CD8-positive, alpha-beta memory T cell (primary cell): ENCODE measurements around the gene MMEL1. TPM values are rescaled to one million over a fixed set of nuclear protein-coding genes. Genes with fewer than 3 reads are reported as not detected.
A peak's percentile ranks its signal among the peaks of the same experiment; 100 is the strongest.

Experiments used
- CTCF ChIA-PET: fragments of 350-600 bp; sonication (Branson Sonifier 250); formaldehyde crosslinking; loops from one replicate; lab custom pipeline; 2021; ENCODE audit warnings: antibody characterized with exemption; lab: Charles Lee
- POLR2A ChIA-PET: fragments of 350-600 bp; sonication (Branson Sonifier 250); formaldehyde crosslinking; loops from one replicate; lab custom pipeline; 2021; ENCODE audit warnings: antibody characterized with exemption; lab: Charles Lee
- DNase-seq, 5 donors: peaks; one replicate each; pipeline versions ENCODE4 v3.0.0 to v3.0.0-alpha.2; 2020 to 2022; ENCODE audit warnings: mixed read lengths in 1 of 5
- H3K27ac ChIP-seq: one replicate; pipeline ENCODE4 v1.7.0; 2013; ENCODE audit warnings: low read depth, mild to moderate bottlenecking, low read length, moderate library complexity
- H3K27me3 ChIP-seq: 2 replicates; pipeline ENCODE4 v1.7.0; 2013; ENCODE audit warnings: low read length, mild to moderate bottlenecking; ENCODE audit not compliant: insufficient read depth, poor library complexity, severe bottlenecking
- H3K36me3 ChIP-seq: 2 replicates; pipeline ENCODE4 v1.7.0; 2013; ENCODE audit warnings: mild to moderate bottlenecking, low read length, moderate library complexity; ENCODE audit not compliant: insufficient read depth
- H3K4me1 ChIP-seq: 2 replicates; pipeline ENCODE4 v1.7.0; 2013; ENCODE audit warnings: mild to moderate bottlenecking, low read length, moderate library complexity; ENCODE audit not compliant: insufficient read depth
- H3K4me3 ChIP-seq: 2 replicates; pipeline ENCODE4 v1.7.0; 2013; ENCODE audit warnings: mild to moderate bottlenecking, low read length
- H3K9me3 ChIP-seq: 2 replicates; pipeline ENCODE4 v1.7.0; 2013; ENCODE audit warnings: mild to moderate bottlenecking, low read length
- H3K27ac Mint-ChIP-seq, 8 donors: one replicate each; pipeline ENCODE4 v1.8.0; 2020 to 2021; ENCODE audit warnings: mixed read lengths in 8 of 8, mild to moderate bottlenecking in 6 of 8, inconsistent platforms in 3 of 8, moderate library complexity in 3 of 8
- H3K27me3 Mint-ChIP-seq, 2 donors: one replicate each; pipeline ENCODE4 v1.8.0; 2020 to 2021; ENCODE audit warnings: mixed read lengths in 2 of 2, mild to moderate bottlenecking in 1 of 2, moderate library complexity in 1 of 2
- H3K36me3 Mint-ChIP-seq, 3 donors: one replicate each; pipeline ENCODE4 v1.8.0; 2020 to 2021; ENCODE audit warnings: mixed read lengths in 3 of 3, inconsistent platforms in 1 of 3, mild to moderate bottlenecking in 1 of 3
- H3K4me1 Mint-ChIP-seq, 3 donors: one replicate each; pipeline ENCODE4 v1.8.0; 2020 to 2021; ENCODE audit warnings: mixed read lengths in 3 of 3, inconsistent platforms in 1 of 3, mild to moderate bottlenecking in 1 of 3
- H3K4me3 Mint-ChIP-seq, 7 donors: one replicate each; pipeline ENCODE4 v1.8.0; 2020 to 2021; ENCODE audit warnings: mixed read lengths in 7 of 7, mild to moderate bottlenecking in 6 of 7, moderate library complexity in 4 of 7, inconsistent platforms in 2 of 7
- H3K9me3 Mint-ChIP-seq, 5 donors: one replicate each; pipeline ENCODE4 v1.8.0; 2020 to 2022; ENCODE audit warnings: mixed read lengths in 5 of 5, mild to moderate bottlenecking in 3 of 5, moderate library complexity in 2 of 5, inconsistent platforms in 1 of 5
- polyA plus RNA-seq: library from polyadenylated mRNA; unstranded; fragments of 300-500 nt; fragmentation: Illumina TruSeq; gene quantifications from one replicate; pipeline ENCODE4 v1.2.3, GENCODE V29; 2021
- total RNA-seq, 2 experiments: library from RNA; stranded (reverse); gene quantifications; one replicate each; pipeline ENCODE4 v1.2.3, GENCODE V29; 2021

Gene MMEL1
- total and polyA plus RNA-seq, 3 experiments from 2014 or later: 0.44 to 6.8 TPM; not detected in 1

DNA sequence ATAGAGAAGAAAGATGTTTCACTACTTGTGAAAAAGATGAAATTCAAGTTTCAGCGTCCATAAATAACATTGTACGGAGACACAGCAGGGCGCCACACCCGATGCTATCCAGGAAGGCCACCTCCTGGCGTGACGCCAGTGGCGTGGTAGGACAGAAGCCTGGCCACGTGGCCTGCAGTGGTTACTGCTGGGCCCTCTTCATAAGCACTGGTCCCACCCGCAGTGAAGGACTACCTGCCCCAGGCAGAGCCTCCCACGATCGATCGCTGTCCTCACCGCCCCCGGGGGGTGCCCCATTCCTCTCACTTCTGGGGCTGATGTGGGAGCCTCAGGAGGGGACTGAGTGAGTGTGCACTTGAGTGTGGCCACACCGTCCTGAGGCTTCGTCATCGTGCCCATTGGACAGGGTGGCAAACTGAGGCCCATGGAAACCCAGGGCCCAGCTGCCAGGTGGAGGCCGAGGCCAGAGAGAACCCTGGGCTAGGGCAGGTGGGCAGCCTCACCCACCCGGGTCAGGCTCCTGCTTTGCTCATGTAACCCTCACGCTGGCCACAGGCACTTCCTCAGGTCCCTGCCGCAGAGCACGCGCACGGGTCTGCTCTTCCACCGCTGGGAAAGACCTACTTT, 91.1 kb downstream of the MMEL1 start:
- ChIA-PET CTCF (interaction anchor here (1.6 to 10.9 kb wide), 2 partner anchors 15 to 127 kb away, joined by 5 to 134 read pairs; partner anchors contain the start of genes HES5 and PANK4), POLR2A (interaction anchor here (0.7 to 2.1 kb wide), 2 partner anchors 18 to 391 kb away, joined by 4 to 7 read pairs; no protein-coding TSS in a partner anchor)
- Histone ChIP-seq H3K4me3 (no peak overlapping the region), H3K36me3 (no peaks in the 10 kb centered on the region), H3K4me1 (peaks cover 35% of the 10 kb centered on the region), H3K27me3 (no peaks in the 10 kb centered on the region), H3K27ac (peak overlapping the region; percentile 16), H3K9me3 (no peaks in the 10 kb centered on the region)
- H3K9me3 Mint-ChIP-seq: no peaks in the 10 kb centered on the region
- H3K4me1 Mint-ChIP-seq: peaks cover 0 to 29% (median 4%) of the 10 kb centered on the region in 3 donors
- H3K4me3 Mint-ChIP-seq: no peak overlapping the region
- H3K27ac Mint-ChIP-seq: no peak overlapping the region
- no peak for DNase-seq
- H3K36me3 Mint-ChIP-seq: peaks cover 0 to 2% (median 0%) of the 10 kb centered on the region in 3 donors
- H3K27me3 Mint-ChIP-seq: no peaks in the 10 kb centered on the region

GRCh38 chr1:2540816-2541492, 91.9 kb downstream of the MMEL1 start:
- Histone ChIP-seq H3K4me1 (peaks cover 35% of the 10 kb centered on the region), H3K27me3 (no peaks in the 10 kb centered on the region), H3K4me3 (no peak overlapping the region), H3K36me3 (no peaks in the 10 kb centered on the region), H3K27ac (no peak overlapping the region), H3K9me3 (no peaks in the 10 kb centered on the region)
- Mint-ChIP-seq H3K36me3 (peaks cover 0 to 2% (median 0%) of the 10 kb centered on the region in 3 donors), H3K4me3 (no peak overlapping the region), H3K9me3 (no peaks in the 10 kb centered on the region), H3K27me3 (peaks cover 3% of the 10 kb centered on the region in 2 donors), H3K27ac (no peak overlapping the region), H3K4me1 (peaks cover 0 to 29% (median 4%) of the 10 kb centered on the region in 3 donors)
- POLR2A ChIA-PET: interaction anchor here (0.7 to 2.1 kb wide), 3 partner anchors 11 to 390 kb away, joined by 3 to 7 read pairs (median 4); partner anchors contain the start of gene HES5
- no peak for DNase-seq
- CTCF ChIA-PET: interaction anchor here (1.6 to 10.9 kb wide), 2 partner anchors 14 to 126 kb away, joined by 5 to 134 read pairs; partner anchors contain the start of genes HES5 and PANK4

Other genes with a start within 250 kb of the MMEL1 start
- gene MORN1, start 241.5 kb downstream of the MMEL1 start, total RNA-seq: 10 to 100 TPM in 1 of 2 experiments, 1 to 10 TPM in 1; 9.4 to 10.4 TPM
- 3.3 TPM for gene MORN1, start 241.5 kb downstream of the MMEL1 start, polyA plus RNA-seq
- gene RER1, start 241.2 kb downstream of the MMEL1 start, total RNA-seq: 100 to 1,000 TPM; 214 to 222 TPM
- 166 TPM for gene RER1, start 241.2 kb downstream of the MMEL1 start, polyA plus RNA-seq
- 10 to 100 TPM; 25.6 to 26.2 TPM for gene PEX10, start 220.5 kb downstream of the MMEL1 start, total RNA-seq
- 8.9 TPM for gene PEX10, start 220.5 kb downstream of the MMEL1 start, polyA plus RNA-seq
- 1 to 10 TPM; 2.5 TPM for gene PLCH2, start 156.7 kb downstream of the MMEL1 start, total RNA-seq
- gene PLCH2, start 156.7 kb downstream of the MMEL1 start, polyA plus RNA-seq: 2.8 TPM
- 10 to 100 TPM; 40.3 to 46.3 TPM for gene PANK4, start 106.4 kb downstream of the MMEL1 start, total RNA-seq
- gene PANK4, start 106.4 kb downstream of the MMEL1 start, polyA plus RNA-seq: 25.0 TPM
- gene HES5, start 102.8 kb downstream of the MMEL1 start, total RNA-seq: not detected
- gene HES5, start 102.8 kb downstream of the MMEL1 start, polyA plus RNA-seq: not detected
- 100 to 1,000 TPM; 164 to 168 TPM for gene TNFRSF14, start 76.6 kb downstream of the MMEL1 start, total RNA-seq
- gene TNFRSF14, start 76.6 kb downstream of the MMEL1 start, polyA plus RNA-seq: 51.6 TPM
- gene PRXL2B, start 46.2 kb downstream of the MMEL1 start, total RNA-seq: 10 to 100 TPM; 41.3 to 45.5 TPM
- gene PRXL2B, start 46.2 kb downstream of the MMEL1 start, polyA plus RNA-seq: 23.2 TPM
- gene TTC34, start 168.7 kb upstream of the MMEL1 start, total RNA-seq: 1 to 10 TPM; 1.1 TPM
- gene TTC34, start 168.7 kb upstream of the MMEL1 start, polyA plus RNA-seq: 0.17 TPM